OCI-LY7 (cell line): Measurements from ENCODE around the gene RAD51B. TPM values are rescaled to one million over a fixed set of nuclear protein-coding genes. Genes with fewer than 3 reads are reported as not detected.

Source experiments
- BruUV-seq: library from RNA; stranded (reverse); fragments of 400-500 nt; replicated peaks from 2 replicates; lab custom pipeline; 2021; lab: Mats Ljungman, UMichigan
- CTCF ChIA-PET: fragments of 300-600 bp; sonication (Branson Sonifier 250); formaldehyde crosslinking; loops from one replicate; lab custom pipeline; 2022; ENCODE audit warnings: antibody characterized with exemption; ENCODE audit not compliant: unreplicated experiment; lab: Charles Lee
- POLR2A ChIA-PET: fragments of 300-600 bp; sonication (Branson Sonifier 250); formaldehyde crosslinking; loops from one replicate; lab custom pipeline; 2022; ENCODE audit warnings: antibody characterized with exemption; lab: Charles Lee
- DNase-seq: peaks from one replicate; pipeline ENCODE4 v3.0.0-alpha.2; 2015; ENCODE audit warnings: low spot score
- H2AFZ ChIP-seq: fragments of 200-600 bp; sonication (generic), shearing (Covaris generic); 2 replicates; pipeline ENCODE4 v1.6.1; 2014; ENCODE audit warnings: mild to moderate bottlenecking, antibody characterized with exemption, low read length, moderate library complexity
- H3K27ac ChIP-seq: fragments of 200-600 bp; sonication (generic); 2 replicates; pipeline ENCODE4 v1.5.1; 2014; ENCODE audit warnings: mixed run types, low read depth, mild to moderate bottlenecking, moderate library complexity, low read length, inconsistent platforms; ENCODE audit not compliant: poor library complexity, severe bottlenecking
- H3K36me3 ChIP-seq: fragments of 200-600 bp; sonication (generic); 2 replicates; pipeline ENCODE4 v1.6.1; 2014; ENCODE audit warnings: mild to moderate bottlenecking, antibody characterized with exemption, low read length, moderate library complexity, mixed read lengths; ENCODE audit not compliant: insufficient read depth
- H3K4me1 ChIP-seq: fragments of 200-600 bp; sonication (generic); 2 replicates; pipeline ENCODE4 v1.5.1; 2014; ENCODE audit warnings: mild to moderate bottlenecking, low read length; ENCODE audit not compliant: insufficient read depth, poor library complexity, severe bottlenecking
- H3K4me2 ChIP-seq: fragments of 200-600 bp; sonication (generic); 2 replicates; pipeline ENCODE4 v1.6.1; 2014; ENCODE audit warnings: mild to moderate bottlenecking, low read length
- H3K4me3 ChIP-seq: fragments of 200-600 bp; sonication (generic); 2 replicates; pipeline ENCODE4 v1.5.1; 2014; ENCODE audit warnings: mild to moderate bottlenecking, low read depth, low read length; ENCODE audit not compliant: poor library complexity, severe bottlenecking
- H3K79me2 ChIP-seq: fragments of 200-600 bp; sonication (generic); 2 replicates; pipeline ENCODE4 v1.6.1; 2016; ENCODE audit warnings: low read depth, mild to moderate bottlenecking, low read length, moderate library complexity, mixed read lengths; ENCODE audit not compliant: insufficient read depth
- H3K9me2 ChIP-seq: fragments of 200-600 bp; sonication (generic); 2 replicates; pipeline ENCODE4 v1.6.1; 2016; ENCODE audit warnings: mild to moderate bottlenecking, low read length, mixed read lengths; ENCODE audit not compliant: insufficient read depth
- H3K9me3 ChIP-seq: fragments of 200-600 bp; sonication (generic); 2 replicates; pipeline ENCODE4 v1.6.1; 2014; ENCODE audit warnings: mild to moderate bottlenecking, mixed run types, low read length, mixed read lengths
- H4K20me1 ChIP-seq: fragments of 200-600 bp; sonication (generic); 2 replicates; pipeline ENCODE4 v1.6.1; 2014; ENCODE audit warnings: mild to moderate bottlenecking, antibody characterized with exemption, low read length, moderate library complexity, mixed read lengths; ENCODE audit not compliant: insufficient read depth
- EZH2phosphoT487 ChIP-seq: fragments of 200-600 bp; sonication (generic); IDR thresholded peaks from 2 replicates; pipeline ENCODE4 v1.6.1; 2018; ENCODE audit warnings: low read depth, borderline replicate concordance, mild to moderate bottlenecking, mixed run types, antibody characterized with exemption, low read length, moderate library complexity, mixed read lengths
- intact Hi-C: fragments of 100-400 bp; cut with micrococcal nuclease; formaldehyde crosslinking; loops from one replicate; pipeline ENCODE4 v1.10.0; 2022; ENCODE audit not compliant: unreplicated experiment
- total RNA-seq, 2 experiments: library from RNA; depleted of rRNA in 1 of 2; stranded (reverse); fragments of >200 nt in 1 of 2; shearing (Covaris generic) in 1 of 2; gene quantifications; 2 replicates each; pipeline ENCODE4 v1.2.3, GENCODE V29; 2014 to 2022
- TF ChIP-seq, protein P1 (sequence below): fragments of 200-600 bp; sonication (generic); conservative IDR thresholded peaks from 2 replicates; pipeline ENCODE4 v1.5.1; 2014; ENCODE audit warnings: mild to moderate bottlenecking, antibody characterized with exemption, low read length, moderate library complexity, mixed read lengths

RAD51B gene
- total RNA-seq, 2 experiments from 2014 or later: 41.4 to 89.9 TPM

DNA sequence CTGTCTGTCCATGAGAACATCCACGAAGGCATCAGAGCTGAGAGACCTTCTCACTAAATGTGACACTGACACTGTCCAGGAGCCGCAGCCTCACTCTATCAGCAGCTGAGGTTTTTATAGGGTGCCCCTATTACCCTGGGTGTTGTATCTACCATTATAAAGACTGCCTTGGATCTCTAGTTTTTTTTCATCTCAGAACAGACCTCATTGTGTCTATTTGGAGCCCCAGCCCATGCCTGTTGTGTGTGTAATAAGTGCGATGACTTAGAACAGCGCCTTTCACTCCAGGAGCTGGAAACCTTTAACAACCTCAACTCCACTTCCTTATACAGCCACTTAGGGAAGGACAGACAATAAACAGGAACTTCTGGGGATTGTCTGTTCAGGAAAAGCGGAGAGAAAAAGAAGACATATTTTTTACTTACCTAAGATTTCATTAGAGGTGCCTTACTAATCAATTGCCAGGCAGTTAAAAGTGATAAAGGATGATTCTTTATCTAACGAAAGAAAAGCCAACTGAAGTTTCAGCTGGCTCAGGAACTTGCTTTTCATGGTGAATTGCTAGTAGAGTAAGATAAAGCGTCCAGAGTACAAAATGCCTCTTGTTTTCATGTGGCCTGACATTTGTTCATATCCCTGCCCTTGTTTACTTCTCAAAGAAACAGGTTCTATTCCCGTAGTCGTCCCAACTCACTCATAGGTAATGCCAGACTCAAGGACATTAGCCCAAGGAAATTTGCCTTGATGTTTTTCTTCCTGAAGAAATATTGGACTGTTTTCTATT lies 420.6 kb downstream of the RAD51B start:
- H2AFZ ChIP-seq: no peak overlapping the region
- H4K20me1 ChIP-seq: no peaks in the 10 kb centered on the region
- no peaks in the 10 kb centered on the region for H3K36me3 ChIP-seq
- no peaks in the 10 kb centered on the region for H3K9me3 ChIP-seq
- TF ChIP-seq EZH2phosphoT487: no peak
- TF ChIP-seq, protein P1, sequence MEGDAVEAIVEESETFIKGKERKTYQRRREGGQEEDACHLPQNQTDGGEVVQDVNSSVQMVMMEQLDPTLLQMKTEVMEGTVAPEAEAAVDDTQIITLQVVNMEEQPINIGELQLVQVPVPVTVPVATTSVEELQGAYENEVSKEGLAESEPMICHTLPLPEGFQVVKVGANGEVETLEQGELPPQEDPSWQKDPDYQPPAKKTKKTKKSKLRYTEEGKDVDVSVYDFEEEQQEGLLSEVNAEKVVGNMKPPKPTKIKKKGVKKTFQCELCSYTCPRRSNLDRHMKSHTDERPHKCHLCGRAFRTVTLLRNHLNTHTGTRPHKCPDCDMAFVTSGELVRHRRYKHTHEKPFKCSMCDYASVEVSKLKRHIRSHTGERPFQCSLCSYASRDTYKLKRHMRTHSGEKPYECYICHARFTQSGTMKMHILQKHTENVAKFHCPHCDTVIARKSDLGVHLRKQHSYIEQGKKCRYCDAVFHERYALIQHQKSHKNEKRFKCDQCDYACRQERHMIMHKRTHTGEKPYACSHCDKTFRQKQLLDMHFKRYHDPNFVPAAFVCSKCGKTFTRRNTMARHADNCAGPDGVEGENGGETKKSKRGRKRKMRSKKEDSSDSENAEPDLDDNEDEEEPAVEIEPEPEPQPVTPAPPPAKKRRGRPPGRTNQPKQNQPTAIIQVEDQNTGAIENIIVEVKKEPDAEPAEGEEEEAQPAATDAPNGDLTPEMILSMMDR: no peak
- no TSS peak for BruUV-seq
- CTCF ChIA-PET: no interaction called here
- no peak for DNase-seq
- no peaks in the 10 kb centered on the region for H3K79me2 ChIP-seq
- no peak overlapping the region for H3K27ac ChIP-seq
- POLR2A ChIA-PET: interaction anchor here (0.8 kb wide), 1 partner anchor 787 kb away, joined by 3 read pairs; no protein-coding TSS in a partner anchor
- intact Hi-C loops: no loop called here
- H3K4me1 ChIP-seq: peaks cover 8% of the 10 kb centered on the region
- no peak overlapping the region for H3K4me2 ChIP-seq
- no peak overlapping the region for H3K4me3 ChIP-seq
- no peaks in the 10 kb centered on the region for H3K9me2 ChIP-seq

DNA sequence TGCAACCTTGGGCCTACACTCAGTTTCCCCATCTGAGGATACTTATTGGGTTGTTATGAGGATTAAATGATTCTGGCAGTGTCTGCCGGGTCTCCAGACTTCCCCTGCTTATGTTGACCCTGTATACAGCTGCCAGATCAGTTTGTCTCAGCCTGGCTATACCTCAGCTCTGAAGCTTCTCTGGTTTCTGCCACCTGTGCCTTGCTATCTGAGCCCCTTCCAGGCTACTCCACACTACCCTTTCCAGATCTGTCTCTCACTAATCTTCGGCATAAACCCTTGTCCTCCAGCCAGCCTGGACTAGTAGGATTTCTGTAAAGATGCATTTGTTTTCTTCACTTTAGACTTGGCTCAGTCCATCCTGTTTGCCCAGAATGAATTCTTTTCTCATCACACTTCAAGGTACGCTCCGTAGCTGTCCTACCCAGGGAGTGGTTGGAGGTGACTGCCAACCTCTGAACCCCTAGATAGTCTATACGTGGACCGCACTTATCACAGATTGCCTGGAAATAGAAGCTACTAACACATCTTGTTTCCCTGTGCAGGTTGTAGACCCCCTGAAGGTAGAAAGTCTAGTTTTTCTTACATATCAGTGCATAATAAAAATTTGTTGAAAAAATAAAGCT lies 422.4 kb downstream of the RAD51B start:
- H2AFZ ChIP-seq: no peak overlapping the region
- TF ChIP-seq, protein P1: no peak
- no peak for TF ChIP-seq EZH2phosphoT487
- BruUV-seq: no TSS peak
- no peaks in the 10 kb centered on the region for H3K36me3 ChIP-seq
- H3K4me3 ChIP-seq: no peak overlapping the region
- intact Hi-C loops: no loop called here
- H3K27ac ChIP-seq: no peak overlapping the region
- H3K4me2 ChIP-seq: no peak overlapping the region
- H3K9me3 ChIP-seq: no peaks in the 10 kb centered on the region
- CTCF ChIA-PET: no interaction called here
- no peaks in the 10 kb centered on the region for H4K20me1 ChIP-seq
- no peaks in the 10 kb centered on the region for H3K79me2 ChIP-seq
- no peak for DNase-seq
- POLR2A ChIA-PET: interaction anchor here (0.6 to 1.7 kb wide), 7 partner anchors 9 to 584 kb away, joined by 3 to 9 read pairs (median 3); no protein-coding TSS in a partner anchor
- peaks cover 9% of the 10 kb centered on the region for H3K4me1 ChIP-seq
- H3K9me2 ChIP-seq: no peaks in the 10 kb centered on the region
